NCI-H526 (cell line): ENCODE results near the gene MRPS24.
"Not testable (repeated sequence)": the region's sequence is repeated elsewhere in the genome, so short reads cannot be mapped to it uniquely, and the experiment has no call there.

Experiments
- DNase-seq, 2 experiments: peaks; one replicate each; lab custom pipeline; 2025; lab: John Stamatoyannopoulos, UW

Gene MRPS24

DNA sequence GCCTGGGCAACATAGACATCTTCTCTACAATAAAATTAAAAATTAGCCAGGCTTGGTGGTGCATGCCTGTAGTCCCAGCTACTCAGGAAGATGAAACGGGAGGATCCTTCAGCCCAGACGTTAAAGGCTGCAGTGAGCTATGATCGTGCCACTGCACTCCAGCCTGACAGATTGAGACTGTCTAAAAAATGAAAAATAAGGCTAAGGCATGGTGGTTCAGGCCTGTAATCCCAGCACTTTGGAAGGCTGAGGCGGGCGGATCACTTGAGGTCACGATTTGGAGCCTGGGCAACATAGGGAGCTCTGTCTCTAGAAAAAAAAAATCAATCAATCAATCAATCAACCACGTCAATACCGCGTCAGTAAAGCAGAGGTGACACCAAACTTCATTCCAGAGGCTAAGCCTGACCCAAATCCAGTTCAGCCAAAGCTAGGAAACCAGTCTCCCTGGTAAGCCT is 31.1 kb downstream of the MRPS24 start:
- no peak for DNase-seq

DNA sequence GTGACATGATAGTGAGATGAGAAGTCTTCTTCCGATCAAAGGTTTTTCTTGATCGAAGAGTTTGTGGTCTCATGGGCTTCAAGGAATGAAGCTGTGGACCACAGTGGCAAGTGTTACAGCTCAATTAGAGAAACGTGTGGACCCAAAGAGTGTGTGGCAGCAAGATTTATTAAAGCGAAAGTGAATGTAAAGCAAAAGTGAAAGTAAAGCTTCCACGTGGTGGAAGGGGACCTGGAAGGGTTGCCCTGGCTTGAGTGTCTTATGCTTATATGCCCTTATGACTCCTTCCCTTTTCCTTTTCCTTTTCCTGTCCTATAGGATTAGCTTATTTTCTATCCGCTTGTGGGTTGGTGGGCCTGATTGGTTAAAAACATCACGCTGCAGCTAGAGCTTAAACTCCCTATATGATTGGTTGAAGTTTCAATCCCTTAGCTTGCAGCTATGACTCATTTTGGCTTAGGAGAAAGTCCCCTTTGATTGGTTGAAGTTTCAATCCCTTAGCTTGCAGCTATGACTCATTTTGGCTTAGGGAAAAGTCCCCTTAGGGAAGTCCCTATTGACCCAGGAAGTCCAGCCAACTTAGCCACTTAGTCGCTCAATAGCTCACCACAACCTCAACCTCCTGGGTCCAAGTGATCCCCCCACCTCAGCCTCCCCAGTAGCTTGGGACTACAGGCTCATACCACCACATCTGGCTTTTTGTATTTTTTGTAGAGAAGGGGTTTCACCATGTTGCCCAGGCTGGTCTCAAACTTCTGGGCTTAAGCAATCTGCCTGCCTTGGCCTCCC is 34.7 kb downstream of the MRPS24 start:
- no peak for DNase-seq

DNA sequence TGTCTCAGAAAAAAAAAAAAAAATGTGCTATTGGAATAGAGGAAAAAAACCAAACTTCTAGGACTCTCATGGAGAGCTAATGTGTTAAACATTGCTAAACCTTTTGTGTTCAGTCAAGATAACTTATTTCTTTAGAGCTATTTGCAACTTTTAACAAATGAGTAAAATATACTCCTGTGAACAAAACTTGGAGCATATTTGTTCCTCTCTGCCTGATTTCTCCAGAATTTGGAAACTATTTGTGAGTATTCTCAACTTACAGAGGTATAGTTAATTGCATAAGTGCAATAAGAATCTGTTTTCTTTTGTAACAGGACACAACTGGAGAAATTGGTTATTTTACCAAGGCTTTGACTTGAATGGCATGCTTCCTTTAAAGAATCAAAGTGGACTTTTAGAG is 38.4 kb downstream of the MRPS24 start:
- not testable (repeated sequence) for DNase-seq

DNA sequence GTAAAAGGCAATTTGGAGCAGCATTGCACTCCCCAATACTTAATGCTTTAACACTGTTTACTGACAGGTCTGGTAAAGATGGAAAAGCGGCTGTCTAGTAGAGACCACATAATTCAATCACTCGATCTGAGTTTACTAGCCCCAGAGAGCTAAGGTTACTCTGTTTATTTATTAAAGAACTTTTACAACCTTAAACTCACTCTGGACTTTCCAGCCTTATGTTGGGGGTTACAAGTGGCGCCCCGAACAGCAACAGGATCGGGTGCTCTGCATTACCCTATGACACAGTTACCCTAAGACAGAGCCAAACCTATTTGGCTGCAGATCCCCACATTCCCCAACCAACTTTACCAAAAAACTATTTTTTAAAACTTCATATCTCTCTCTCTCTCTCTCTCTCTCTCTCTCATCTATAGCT is 43.9 kb downstream of the MRPS24 start:
- no peak for DNase-seq

DNA sequence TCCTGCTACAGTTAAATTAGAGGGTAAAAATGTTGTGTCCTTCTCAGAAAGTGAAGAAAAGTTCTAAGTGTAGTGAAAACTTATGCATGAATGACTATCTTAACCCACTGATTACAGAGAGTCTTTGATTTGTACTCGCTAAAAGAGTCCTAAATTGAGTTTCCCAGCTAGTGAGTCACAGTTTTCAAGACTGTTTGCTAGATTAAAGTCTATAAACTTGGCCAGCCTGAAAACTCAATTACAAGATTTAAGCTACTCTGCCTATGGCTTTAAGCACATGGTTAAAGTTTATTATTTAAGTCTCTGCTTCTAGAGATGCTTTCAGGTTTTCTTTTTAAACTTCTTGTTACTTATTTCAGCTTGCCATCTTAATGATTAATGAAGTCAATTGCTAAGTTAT is 44.4 kb downstream of the MRPS24 start:
- DNase-seq, result no peak

DNA sequence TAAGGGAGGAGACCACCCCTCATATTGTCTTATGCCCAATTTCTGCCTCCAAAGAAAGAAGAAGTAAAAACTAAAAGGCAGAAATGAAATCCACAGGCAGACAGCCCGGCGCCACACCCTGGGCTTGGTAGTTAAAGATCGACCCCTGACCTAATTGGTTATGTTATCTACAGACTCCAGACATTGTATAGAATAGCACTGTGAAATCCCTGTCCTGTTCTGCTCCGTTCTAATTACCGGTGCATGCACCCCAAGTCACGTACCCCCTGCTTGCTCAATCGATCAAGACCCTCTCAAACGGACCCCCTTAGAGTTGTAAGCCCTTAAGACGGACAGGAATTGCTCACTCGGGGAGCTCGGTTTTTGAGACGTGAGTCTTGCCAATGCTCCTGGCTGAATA is 44.8 kb downstream of the MRPS24 start:
- DNase-seq, result not testable (repeated sequence)

DNA sequence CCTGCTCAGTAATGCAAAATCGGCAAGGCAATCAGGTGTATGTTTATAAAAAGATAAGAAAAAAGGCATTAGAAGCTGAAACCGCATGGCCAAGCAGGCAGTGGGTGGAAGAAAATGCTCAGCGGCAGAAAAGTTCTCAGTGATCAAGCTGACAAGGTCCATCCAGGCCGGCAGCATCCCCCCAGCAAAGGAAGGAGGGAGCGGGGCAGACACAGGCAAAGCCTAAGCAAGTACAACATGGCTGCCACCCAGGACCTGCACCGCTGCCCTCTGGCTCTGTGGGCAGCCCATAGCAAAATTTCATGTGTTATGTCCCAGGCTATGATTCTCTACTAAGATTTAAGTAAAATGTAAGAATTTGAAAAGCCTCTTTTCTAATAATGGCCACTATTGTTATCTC is 45.4 kb downstream of the MRPS24 start:
- DNase-seq, result no peak

DNA sequence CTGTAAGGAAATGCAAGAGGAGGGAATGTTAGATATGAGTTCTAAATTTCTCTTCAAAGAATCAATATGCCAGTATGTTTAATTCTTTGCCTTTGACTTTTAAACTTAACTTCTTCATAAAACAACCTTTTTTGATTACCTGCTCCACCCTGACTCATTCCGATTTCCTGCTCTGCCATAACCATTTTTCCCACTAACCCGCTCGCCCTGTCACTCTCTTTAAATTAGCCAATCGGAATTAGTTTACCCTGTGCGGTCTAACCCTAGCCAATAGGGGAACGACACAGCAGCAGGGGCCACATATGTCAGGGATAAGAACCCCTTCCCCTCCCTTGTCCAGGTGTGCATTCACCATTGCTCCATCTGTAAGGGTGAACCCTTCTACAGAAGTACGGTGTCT is 45.9 kb downstream of the MRPS24 start:
- DNase-seq, result not testable (repeated sequence)
